Body of pancreas (tissue), 4 donors: ENCODE results near the gene RPL9. TPM values are rescaled to one million over a fixed set of nuclear protein-coding genes. Genes with fewer than 3 reads are reported as not detected.

ENCODE experiments used
- ATAC-seq: fragments of 150-250 bp; one replicate; pipeline ENCODE4 v1.9.1; 2016
- DNase-seq, 4 donors: peaks; one replicate each; pipeline ENCODE4 v3.0.0-alpha.2; 2019
- H3K27ac ChIP-seq, 4 donors: fragments of 200-600 bp; sonication (generic); 1 replicate in 3 of 4; 2 replicates in 1 of 4; pipeline versions ENCODE4 v1.5.1 to v1.6.1; 2016 to 2019; ENCODE audit warnings: mild to moderate bottlenecking in 1 of 4, mixed read lengths in 1 of 4, moderate library complexity in 1 of 4
- H3K27me3 ChIP-seq, 2 donors: fragments of 200-600 bp; sonication (generic); one replicate each; pipeline ENCODE4 v1.6.0; 2016; ENCODE audit warnings: mild to moderate bottlenecking in 1 of 2
- H3K36me3 ChIP-seq, 2 donors: fragments of 200-600 bp; sonication (generic); replicated peaks in 1 of 2; 2 replicates each; pipeline ENCODE4 v1.5.1; 2016; ENCODE audit warnings: low read depth in 2 of 2; ENCODE audit not compliant: insufficient read depth in 1 of 2
- H3K4me1 ChIP-seq: fragments of 200-600 bp; sonication (generic); one replicate; pipeline ENCODE4 v1.6.0; 2016
- H3K4me3 ChIP-seq, 2 donors: fragments of 200-600 bp; sonication (generic); 1 replicate in 1 of 2; 2 replicates in 1 of 2; pipeline ENCODE4 v1.5.1; 2016 to 2019
- H3K9me3 ChIP-seq, 3 donors: fragments of 200-600 bp; sonication (generic); 1 replicate in 2 of 3; 2 replicates in 1 of 3; pipeline ENCODE4 v1.5.1; 2016
- POLR2A ChIP-seq, 3 donors: fragments of 450-650 bp; IDR thresholded peaks; one replicate each; pipeline ENCODE4 v1.6.1; 2016; ENCODE audit warnings: antibody characterized with exemption in 3 of 3, mild to moderate bottlenecking in 2 of 3
- WGBS, 2 donors: methylation state at CpG; one replicate each; pipeline ENCODE4 v1.1.5; 2017; 5-methylcytosine and 5-hydroxymethylcytosine counted together
- intact Hi-C: fragments of 100-400 bp; cut with DNase I; formaldehyde crosslinking; loops from one replicate; pipeline ENCODE4 v1.15.1; 2023
- total RNA-seq, 2 donors: library from RNA; depleted of rRNA; stranded (reverse); fragments of >200 nt; gene quantifications; one replicate each; pipeline ENCODE4 v1.1.0, GENCODE V29; 2016
- TF ChIP-seq, protein P1 (sequence below), 7 experiments: fragments of 450-650 bp in 4 of 7; fragments of 200-600 bp in 3 of 7; sonication (generic) in 3 of 7; IDR thresholded peaks; one replicate each; pipeline ENCODE4 v1.5.1; 2016 to 2019; ENCODE audit warnings: antibody characterized with exemption in 7 of 7

Gene RPL9
- total RNA-seq, 2 donors from 2014 or later: 811 to 1,738 TPM

DNA sequence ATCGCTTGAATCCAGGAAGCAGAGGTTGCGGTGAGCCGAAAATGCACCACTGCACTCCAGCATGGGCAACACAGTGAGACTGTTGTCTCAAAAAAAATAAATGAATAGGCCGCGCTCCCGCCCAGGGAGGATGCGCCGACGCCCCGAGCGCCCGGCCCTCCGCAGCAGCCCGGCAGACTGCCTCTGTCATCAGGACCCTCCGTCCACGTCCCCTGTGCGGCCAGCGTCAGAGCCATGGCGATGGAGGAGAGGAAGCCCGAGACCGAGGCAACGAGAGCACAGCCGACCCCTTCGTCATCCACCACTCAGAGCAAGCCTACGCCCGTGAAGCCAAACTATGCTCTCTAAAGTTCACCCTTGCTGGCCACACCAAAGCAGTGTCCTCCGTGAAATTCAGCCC is 21.5 kb upstream of the RPL9 start:
- H3K4me1 ChIP-seq: no peaks in the 10 kb centered on the region
- no peak for TF ChIP-seq POLR2A (IDR thresholded peaks at IDR 0.05)
- TF ChIP-seq, protein P1, sequence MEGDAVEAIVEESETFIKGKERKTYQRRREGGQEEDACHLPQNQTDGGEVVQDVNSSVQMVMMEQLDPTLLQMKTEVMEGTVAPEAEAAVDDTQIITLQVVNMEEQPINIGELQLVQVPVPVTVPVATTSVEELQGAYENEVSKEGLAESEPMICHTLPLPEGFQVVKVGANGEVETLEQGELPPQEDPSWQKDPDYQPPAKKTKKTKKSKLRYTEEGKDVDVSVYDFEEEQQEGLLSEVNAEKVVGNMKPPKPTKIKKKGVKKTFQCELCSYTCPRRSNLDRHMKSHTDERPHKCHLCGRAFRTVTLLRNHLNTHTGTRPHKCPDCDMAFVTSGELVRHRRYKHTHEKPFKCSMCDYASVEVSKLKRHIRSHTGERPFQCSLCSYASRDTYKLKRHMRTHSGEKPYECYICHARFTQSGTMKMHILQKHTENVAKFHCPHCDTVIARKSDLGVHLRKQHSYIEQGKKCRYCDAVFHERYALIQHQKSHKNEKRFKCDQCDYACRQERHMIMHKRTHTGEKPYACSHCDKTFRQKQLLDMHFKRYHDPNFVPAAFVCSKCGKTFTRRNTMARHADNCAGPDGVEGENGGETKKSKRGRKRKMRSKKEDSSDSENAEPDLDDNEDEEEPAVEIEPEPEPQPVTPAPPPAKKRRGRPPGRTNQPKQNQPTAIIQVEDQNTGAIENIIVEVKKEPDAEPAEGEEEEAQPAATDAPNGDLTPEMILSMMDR (IDR thresholded peaks at IDR 0.05): no peak

DNA sequence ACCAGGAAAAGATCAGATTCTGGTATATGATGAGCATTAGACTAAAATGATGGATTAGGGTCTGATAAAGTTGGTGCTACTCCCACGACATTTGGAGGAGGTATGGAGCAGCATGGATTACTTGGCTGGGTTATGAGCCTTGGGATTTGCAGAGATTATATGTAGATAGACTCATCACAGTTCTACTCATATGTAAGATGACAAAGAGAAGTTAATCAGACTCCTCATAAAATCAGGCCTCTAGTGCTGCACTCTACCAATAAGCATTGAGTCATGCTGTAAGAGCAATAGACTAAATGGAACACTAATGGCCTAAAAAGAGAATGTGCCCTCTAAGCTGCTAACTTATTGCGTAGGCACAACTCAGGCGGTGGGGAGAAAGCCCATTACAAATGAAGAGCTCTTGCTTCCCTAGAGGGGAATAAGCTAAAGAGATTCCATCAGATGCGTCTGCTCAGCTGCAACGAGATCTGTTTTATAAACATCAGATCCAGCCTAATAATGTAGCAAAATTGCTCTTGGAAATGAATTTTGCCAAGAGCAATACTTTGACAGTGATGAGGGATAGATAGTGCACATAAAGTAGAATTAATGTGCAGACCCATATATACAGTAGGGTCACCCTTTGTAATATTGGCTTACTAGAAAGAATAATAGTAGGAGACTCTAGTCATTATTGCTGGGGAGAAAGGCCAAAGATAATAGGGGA is 17.6 kb upstream of the RPL9 start:
- TF ChIP-seq POLR2A (IDR thresholded peaks at IDR 0.05): no peak
- TF ChIP-seq, protein P1 (IDR thresholded peaks at IDR 0.05): no peak
- no peak for DNase-seq
- 92 to 93% methylated on average over 5 of the region's 5 CpGs for WGBS, 2 donors

More for the DNA sequence above, 21.5 kb upstream of the RPL9 start:
- DNase-seq: no peak
- Histone ChIP-seq H3K27me3 (no peaks in the 10 kb centered on the region), H3K4me3 (no peak overlapping the region), H3K27ac (no peak overlapping the region), H3K9me3 (no peaks in the 10 kb centered on the region), H3K36me3 (no peaks in the 10 kb centered on the region)
- no peak for ATAC-seq
- 95 to 97% methylated on average over 20 to 27 of the region's 27 CpGs for WGBS, 2 donors
- intact Hi-C loops: no loop called here

DNA sequence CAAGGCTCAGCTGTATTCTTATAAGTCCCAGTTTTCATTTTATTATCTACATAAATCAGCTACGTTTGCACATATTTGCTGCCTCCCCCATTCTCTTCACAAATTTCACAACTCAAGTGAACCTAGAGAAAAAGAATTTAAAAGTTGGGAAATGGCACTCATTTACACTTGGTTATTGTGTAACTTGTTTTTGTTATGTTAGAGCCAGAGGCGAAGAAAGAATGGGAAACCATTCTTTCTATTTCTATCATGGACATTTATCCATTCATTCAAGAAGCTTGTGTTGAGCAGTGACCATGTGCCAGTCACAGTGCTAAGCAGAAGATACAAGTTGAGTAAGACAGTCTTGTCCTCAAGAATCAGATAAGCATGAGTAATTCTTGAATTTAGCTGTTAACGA is 13.7 kb upstream of the RPL9 start:
- H3K27ac ChIP-seq: no peak overlapping the region
- H3K4me1 ChIP-seq: peaks cover 5% of the 10 kb centered on the region
- intact Hi-C loops: loop anchor here (10.0 kb wide), 1 partner anchor 502 kb away; the partner anchor contains the start of gene PDS5A
- WGBS, 2 donors: 79 to 87% methylated on average over 3 of the region's 3 CpGs
- DNase-seq (no peak), ATAC-seq (no peak)
- no peaks in the 10 kb centered on the region for H3K36me3 ChIP-seq
- no peaks in the 10 kb centered on the region for H3K27me3 ChIP-seq
- no peak overlapping the region for H3K4me3 ChIP-seq
- H3K9me3 ChIP-seq: no peaks in the 10 kb centered on the region
- TF ChIP-seq POLR2A (IDR thresholded peaks at IDR 0.05): no peak
- TF ChIP-seq, protein P1 (IDR thresholded peaks at IDR 0.05): no peak

More for the DNA sequence above, 17.6 kb upstream of the RPL9 start:
- Histone ChIP-seq H3K4me1 (no peaks in the 10 kb centered on the region), H3K9me3 (no peaks in the 10 kb centered on the region), H3K4me3 (no peak overlapping the region), H3K36me3 (no peaks in the 10 kb centered on the region), H3K27me3 (no peaks in the 10 kb centered on the region), H3K27ac (no peak overlapping the region)
- no peak for ATAC-seq
- intact Hi-C loops: loop anchor here (10.0 kb wide), 1 partner anchor 498 kb away; the partner anchor contains the start of gene PDS5A

DNA sequence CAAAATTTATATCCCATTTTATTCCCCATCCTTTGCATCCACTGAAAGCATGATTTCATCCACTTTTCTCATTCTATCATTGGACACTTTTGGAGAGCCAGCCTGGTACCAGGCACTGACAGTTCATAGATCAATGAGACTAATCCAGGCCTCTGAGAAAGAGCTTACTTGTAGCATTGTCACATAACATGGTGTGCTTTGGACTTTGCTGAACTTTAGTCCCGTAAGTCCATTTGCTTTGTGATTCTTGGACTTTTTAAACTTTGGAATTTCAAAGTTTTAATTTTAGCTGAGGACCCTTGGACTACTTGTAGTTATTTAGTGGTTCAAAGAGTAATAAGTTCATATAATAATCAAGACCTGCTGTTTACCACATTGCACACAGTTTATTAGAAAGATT is 11.7 kb upstream of the RPL9 start:
- DNase-seq: no peak
- Histone ChIP-seq H3K27ac (no peak overlapping the region), H3K36me3 (no peaks in the 10 kb centered on the region), H3K4me1 (peaks cover 5% of the 10 kb centered on the region), H3K4me3 (no peak overlapping the region), H3K27me3 (no peaks in the 10 kb centered on the region), H3K9me3 (no peaks in the 10 kb centered on the region)
- TF ChIP-seq, protein P1 (IDR thresholded peaks at IDR 0.05): no peak
- no peak for TF ChIP-seq POLR2A (IDR thresholded peaks at IDR 0.05)
- intact Hi-C loops: loop anchor here (10.0 kb wide), 1 partner anchor 504 kb away; the partner anchor contains the start of gene PDS5A
- WGBS, 2 donors: 91 to 100% methylated on average over 1 of the region's 1 CpG
- ATAC-seq: no peak
